Tongue (tissue), 2 donors: ENCODE measurements around the gene DZANK1. TPM values are rescaled to one million over a fixed set of nuclear protein-coding genes. Genes with fewer than 3 reads are reported as not detected.
"Not testable (repeated sequence)": the region's sequence is repeated elsewhere in the genome, so short reads cannot be mapped to it uniquely, and the experiment has no call there.

Experiments used
- DNase-seq: peaks from one replicate; pipeline ENCODE4 v3.0.0-alpha.2; 2015
- total RNA-seq: library from RNA; depleted of rRNA; stranded (reverse); fragments of >200 nt; gene quantifications from one replicate; pipeline ENCODE4 v1.2.3, GENCODE V29; 2014

Gene DZANK1
- total RNA-seq, 1 donor from 2014 or later = 1.6 TPM

GRCh38 chr20:18436847-18437246, 30.0 kb downstream of the DZANK1 start:
- DNase-seq = no peak

GRCh38 chr20:18431206-18431605, 35.6 kb downstream of the DZANK1 start:
- no peak for DNase-seq

DNA sequence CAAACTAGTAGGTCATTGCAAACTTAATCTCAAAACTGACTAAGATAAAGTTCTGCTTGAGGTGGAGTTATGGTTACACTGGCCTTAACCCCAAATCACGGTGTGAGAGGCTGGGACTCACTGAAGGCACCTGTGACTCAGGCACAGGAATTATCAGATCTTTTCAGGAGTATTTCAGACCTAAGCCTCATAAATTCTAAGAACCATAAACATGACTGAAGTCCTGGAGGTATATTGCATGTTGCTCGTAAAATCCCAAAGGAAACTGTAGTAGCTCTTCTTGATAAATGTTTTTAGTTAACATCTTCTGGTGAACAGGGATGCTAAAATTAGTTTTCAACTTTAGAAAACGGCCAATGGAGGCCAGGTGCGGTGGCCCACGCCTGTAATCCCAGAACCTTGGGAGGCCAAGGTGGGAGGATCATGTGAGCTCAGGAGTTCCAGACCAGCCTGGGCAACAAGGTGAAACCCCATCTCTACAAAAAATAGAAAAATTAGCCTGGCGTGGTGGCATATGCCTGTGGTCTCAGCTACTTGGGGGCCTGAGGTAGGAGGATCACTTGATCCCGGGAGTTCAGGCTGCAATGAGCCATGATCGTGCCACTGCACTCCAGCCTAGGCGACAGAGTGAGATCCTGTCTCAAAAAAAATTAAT, 36.5 kb downstream of the DZANK1 start:
- no peak for DNase-seq

GRCh38 chr20:18428490-18429173, 38.2 kb downstream of the DZANK1 start:
- DNase-seq = no peak

GRCh38 chr20:18427214-18427613, 39.6 kb downstream of the DZANK1 start:
- no peak for DNase-seq

GRCh38 chr20:18421608-18422007, 45.2 kb downstream of the DZANK1 start:
- DNase-seq = no peak

DNA sequence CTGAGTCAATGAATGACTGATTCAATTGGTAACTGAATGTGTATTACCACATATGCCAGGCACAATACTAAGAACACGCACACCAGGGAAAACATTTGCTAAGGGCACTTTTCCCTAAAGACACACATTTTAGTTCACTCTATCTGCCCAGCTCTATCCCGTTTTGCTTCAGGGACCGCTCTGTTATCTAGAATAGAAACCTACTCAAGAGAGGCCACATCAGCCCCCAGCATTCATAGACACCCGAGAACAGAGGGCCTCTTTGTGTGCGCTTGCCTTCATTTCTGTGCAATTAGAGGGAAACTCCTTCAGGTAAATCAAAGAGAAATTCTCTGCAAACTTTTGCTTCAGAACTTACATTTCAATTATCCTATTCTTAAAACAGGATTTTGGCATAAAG, 50.3 kb downstream of the DZANK1 start:
- DNase-seq = no peak

DNA sequence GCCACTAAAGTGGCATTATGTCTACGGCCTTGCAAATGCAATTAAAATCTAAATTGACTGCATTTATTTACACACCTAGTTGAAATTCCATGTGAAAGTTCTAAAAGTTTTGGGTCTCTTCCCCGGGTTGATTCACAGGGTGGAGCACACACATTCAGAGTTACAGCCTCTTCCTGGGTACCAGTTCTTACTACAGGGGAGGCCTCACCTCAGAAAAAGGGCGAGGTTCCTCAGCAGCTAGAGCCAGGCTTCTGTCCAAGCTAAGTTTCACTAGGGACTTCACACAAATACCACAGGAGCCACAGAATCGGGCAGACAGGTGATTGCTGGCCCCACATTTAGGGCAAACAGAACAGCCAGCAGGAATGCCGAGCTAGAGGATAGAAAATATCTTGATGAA, 52.7 kb downstream of the DZANK1 start:
- DNase-seq = no peak

- no peak for DNase-seq
These were observed 54.5 kb downstream of the DZANK1 start for GRCh38 chr20:18412221-18412901.

GRCh38 chr20:18405826-18406225, 61.0 kb downstream of the DZANK1 start:
- DNase-seq = no peak

GRCh38 chr20:18404172-18404571, 62.7 kb downstream of the DZANK1 start:
- DNase-seq = no peak

DNA sequence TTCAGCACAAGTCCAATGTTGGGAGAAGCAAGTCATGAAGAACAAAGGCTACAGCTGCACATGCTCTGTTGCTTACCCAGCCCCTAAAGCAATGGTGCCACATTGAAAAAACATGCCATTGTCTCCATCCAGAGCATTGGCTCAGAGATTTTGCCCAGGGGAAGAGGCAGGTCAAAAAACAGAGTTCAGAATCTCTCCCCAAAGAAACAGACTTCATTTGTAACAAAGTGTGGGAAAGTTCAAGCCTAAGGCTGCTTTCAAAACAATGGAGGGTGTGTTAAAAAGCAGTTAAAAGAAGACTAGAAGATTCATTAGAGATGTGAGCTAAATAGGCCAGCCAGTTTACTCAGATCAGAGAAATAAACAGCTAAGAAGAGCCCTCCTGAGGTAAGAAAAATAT, 63.6 kb downstream of the DZANK1 start:
- no peak for DNase-seq

DNA sequence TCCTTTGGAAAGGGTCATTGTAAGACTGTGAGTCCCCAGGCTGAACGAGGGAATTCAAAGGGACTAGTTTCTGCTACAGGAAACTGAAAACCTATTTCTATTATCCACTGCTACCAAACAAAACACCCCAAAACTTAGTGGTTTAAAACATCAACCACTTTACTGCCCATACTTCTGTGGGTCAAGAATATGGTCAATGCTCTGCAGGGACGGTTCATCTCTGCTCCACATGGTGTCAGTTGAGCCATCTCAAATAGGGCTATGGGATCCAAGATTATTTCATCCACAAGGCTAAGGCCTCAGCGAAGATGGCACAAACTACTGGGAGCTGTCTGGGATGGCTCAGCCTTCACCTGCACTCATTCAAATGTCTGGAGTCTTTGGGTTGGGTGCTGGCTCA, 65.5 kb downstream of the DZANK1 start:
- DNase-seq = no peak

DNA sequence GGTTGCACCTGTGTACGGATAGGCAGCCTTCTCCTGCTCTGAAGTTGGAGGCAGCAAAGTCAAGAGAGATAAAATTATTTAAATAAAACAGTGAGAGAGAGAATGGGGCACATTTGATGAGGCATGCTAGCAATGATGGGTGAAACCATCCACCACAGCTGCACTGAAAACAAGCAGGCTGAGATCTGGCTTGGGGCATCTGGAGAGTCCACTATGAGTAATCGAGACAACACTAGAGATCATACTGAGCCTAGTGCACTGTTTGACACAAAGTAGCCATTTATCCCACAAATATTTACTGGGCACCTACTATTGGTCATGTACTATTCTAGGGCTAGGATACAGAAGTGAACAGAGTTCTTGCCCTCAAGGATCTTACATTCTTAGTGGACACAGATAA, 66.4 kb downstream of the DZANK1 start:
- no peak for DNase-seq

DNA sequence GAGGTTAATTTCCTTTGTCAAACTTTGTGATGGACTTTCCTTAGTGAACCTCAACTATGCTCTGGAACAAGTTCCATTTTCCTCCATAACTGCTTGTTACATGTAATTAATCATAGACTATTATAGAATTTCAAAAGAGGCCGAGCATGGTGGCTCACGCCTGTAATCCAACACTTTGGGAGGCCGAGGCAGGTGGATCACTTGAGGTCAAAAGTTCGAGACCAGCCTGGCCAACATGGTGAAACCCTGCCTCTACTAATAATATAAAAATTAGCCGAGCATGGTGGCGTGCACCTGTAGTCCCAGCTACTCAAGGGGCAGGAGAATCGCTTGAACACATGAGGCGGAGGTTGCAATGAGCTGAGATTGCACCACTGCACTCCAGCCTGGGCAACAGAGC, 68.1 kb downstream of the DZANK1 start:
- DNase-seq = not testable (repeated sequence)

GRCh38 chr20:18397030-18397429, 69.8 kb downstream of the DZANK1 start:
- DNase-seq = peak; percentile 12

GRCh38 chr20:18395544-18395943, 71.3 kb downstream of the DZANK1 start:
- DNase-seq = no peak

- DNase-seq = no peak
These were observed 72.5 kb downstream of the DZANK1 start for GRCh38 chr20:18394363-18394762.

DNA sequence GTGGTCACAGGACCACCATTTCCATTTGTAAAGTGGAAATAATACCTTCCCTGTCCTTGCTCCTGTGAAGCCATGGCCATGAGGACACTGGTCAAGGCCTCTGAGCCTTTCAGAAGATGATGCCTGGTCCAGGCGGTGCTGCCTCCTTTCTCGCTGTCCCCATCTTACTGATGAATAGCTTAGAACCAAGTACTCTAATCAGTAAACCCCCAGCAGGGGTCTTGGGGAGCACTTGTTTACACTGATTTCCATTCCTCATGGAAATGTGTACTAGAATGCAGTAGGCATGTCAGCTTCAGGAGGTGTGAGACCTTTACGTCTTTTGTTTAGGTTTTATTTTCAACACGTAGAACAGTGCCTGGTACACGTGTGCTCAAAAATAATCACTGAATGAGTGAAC, 75.1 kb downstream of the DZANK1 start:
- no peak for DNase-seq

GRCh38 chr20:18390201-18390600, 76.6 kb downstream of the DZANK1 start:
- DNase-seq = no peak

- no peak for DNase-seq
These were observed 78.0 kb downstream of the DZANK1 start for GRCh38 chr20:18388860-18389259.

DNA sequence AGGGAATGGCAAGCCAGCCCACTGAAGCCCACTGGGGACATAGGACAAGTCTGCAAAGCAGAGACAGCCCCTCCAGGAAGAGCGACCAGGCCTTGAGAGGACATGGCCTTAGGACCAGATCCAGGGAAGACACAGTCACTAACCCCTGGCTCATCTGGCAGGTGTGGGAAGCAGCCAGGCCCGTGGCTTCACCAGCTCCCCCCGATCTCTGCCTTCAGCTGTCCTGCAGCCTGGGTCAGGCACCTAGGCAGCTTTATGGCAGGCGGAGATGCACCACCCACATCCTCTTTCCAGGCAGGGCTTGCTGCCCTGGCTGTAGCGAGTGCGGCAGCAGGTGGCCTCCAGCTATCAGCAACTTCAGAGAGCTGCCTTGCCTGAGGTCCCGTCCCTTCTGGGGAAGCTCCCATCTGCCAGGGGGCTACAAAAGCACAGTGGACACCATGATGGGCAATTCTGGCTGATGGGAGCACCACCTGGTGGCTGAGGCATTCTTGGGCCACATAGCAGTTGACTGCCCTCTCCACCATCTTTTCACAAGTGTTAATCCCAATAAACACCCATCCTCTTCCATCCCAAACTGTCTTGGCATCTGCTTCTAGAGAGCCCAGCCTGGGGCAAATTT, 85.8 kb downstream of the DZANK1 start:
- no peak for DNase-seq

DNA sequence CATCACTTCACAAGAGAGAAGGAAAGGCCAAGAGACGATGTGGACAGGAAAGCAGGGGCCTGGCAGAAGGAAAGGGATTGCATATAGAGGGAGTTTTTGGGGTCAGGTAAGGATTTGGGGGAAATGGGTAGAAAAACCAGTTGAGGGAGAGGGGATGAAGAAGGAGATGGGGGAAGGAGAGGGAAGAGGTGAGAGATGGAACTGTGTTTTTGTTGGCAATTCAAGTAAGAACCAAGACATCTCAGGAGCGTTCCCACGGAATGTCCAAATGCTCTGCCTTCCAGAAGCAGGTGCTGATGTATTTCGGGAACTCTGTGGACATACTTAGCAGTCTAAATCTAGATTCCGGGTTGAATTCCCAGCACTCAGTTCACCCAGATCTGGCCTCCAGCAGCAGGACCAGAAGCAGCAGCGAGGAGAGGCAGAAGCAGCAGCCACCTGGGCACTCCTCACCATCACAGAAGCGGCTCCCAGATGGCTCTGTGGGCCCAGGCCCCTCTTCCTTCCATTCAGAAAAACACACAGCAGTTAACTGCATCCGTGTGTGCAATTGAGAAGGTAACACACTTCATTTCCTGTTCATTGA, 88.8 kb downstream of the DZANK1 start:
- peak; percentile 12 for DNase-seq
